ENCODE measurements around the gene SMURF1.
"Not testable (repeated sequence)": the region's sequence is repeated elsewhere in the genome, so short reads cannot be mapped to it uniquely, and the experiment has no call there.

SMURF1 gene

DNA sequence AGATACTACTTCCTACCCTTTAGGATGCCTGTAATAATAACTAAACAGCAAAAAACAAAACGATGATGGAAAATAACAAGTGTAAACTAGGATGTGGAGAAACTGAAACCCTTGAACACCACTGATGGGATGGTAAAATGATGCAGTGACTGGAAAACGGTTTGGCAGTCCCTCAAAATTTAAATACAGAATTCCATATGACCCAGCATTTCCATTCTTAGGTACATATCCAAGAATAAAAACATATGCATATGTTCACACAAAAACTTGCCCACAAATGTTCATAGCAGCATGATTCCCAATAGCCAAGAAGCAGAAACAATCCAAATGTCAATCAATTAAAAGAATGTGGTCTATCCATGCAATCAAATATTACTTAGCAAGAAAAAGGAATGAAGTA is 25.8 kb downstream of the SMURF1 start:
- no peak for DNase-seq

DNA sequence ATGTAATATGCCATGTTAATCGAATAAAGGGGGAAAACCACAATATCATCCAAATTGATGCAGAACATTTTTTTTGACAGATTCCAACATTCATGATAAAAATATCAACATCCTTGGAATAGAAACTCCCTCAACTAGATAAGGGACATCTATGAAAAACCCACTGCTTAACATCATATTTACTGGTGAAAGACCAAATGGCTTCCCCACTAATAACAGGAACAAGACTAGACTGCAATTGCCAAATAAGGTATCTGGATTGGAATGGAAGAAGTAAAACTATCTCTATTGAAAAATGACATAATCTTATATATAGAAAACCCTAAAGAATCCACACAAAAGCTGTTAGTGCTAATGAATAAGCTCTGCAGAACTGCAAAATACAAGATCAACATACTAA is 27.8 kb downstream of the SMURF1 start:
- DNase-seq: no peak

DNA sequence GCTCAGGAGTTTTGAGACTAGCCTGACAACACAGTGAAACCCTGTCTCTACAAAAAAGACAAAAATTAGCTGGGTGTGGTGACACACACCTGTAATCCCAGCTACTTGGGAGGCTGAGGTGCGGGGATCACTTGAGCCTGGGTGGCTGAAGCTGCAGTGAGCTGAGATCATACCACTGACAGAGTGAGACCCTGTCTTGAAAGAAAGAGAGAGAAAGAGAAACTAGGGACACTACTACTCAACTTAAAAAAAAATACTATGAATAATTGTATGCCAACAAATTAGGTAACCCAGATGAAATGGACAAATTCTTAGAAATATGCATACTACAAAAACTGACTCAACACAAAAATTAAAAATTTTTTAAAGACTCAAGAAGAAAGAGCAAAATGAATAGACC is 28.5 kb downstream of the SMURF1 start:
- DNase-seq: no peak

DNA sequence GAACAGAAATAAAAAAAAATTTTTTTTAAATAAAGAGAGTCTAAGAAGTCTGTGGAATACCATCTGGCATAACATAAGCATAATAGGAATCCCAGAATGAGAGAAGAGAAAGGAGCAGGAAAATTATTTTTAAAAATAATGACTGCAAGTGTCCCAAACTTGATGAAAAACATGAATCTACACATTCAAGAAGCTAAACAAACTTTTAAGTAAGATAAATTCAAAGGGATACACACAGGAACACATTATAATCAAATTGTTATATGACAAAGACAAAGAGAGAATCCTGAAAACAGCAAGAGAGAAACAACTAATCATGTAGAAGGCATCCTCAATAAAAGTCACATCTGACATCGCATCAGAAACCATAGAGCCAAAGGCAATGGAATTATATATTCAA is 30.9 kb downstream of the SMURF1 start:
- DNase-seq: no peak

DNA sequence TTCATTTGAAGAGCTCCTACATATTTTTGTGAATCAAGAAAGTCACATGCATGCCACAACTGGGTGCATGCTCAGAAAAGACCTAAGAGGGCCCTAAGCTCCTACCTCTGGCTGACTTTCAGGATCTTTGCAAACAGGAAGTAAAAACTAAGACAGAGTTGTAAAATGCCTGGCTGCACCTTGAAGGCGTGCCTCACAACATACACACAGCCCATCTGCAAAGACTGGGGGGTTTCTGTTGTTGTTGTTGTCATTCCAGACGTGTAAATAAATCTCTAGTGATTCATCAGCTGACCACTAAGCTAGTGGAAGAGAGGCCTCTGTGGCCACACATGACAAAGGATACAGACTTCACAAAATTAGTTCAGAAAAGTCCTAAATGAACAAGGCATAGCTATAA is 31.8 kb downstream of the SMURF1 start:
- no peak for DNase-seq

DNA sequence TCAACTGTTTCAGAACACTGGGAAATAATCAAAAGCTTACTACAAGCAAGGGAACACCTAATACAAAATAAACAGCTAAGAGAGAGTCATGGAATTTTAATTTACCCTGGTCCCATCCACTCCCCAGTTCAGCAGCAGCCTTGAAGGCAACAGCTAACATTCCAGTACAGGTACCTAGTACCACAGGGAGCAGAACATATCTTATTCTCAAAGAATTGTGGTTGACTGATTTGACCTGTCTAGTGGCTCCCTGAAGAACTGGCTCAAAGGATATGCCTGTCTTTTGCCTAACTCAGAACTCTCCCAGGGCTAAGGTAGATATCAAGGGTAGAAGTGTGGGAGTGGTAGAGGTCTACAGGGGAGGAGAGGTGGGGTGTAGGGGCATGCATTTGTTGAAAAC is 32.3 kb downstream of the SMURF1 start:
- no peak for DNase-seq

DNA sequence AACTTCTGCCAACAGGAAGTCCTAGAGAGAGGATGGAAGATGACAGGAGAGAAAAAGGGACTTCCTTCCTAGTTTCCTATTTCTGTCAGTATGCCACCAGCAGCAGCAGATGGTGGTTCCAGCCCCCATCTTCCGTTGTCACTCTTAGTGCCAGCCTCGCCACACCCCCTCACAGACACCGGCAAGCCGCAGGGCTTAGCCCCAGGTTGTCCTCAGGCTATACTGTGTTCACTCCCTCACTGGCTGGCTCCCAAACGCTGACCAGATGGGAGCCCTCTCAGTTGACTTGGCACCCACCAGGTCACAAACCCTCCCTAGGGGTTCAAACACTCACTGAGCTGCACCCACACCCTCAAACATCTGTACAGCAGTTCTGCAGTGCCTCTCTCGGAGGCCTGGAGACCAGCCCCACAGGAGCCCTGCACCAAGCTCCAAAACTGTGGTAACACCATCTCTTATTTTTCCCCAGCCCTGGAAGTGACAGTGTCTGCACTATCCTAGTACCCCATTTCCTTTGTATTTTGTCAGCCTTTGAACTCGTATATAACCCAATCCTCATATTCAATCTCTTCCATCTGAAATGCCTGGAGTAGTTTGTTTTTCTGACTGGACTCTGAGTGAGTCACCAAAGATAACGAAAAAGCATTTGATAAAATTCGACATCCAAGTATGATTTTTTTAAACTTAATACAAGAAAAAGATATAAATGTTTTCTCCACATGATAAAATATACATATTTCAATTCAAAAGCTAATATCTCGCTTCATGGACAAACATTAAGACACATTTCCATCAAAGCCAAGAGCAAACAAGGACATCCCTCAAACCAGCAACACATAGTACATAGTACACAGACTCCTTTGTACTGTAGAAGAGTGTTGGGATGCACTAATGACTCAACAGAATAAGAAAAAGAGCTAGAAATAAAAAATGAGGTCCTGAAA is 34.5 kb downstream of the SMURF1 start:
- DNase-seq: no peak

DNA sequence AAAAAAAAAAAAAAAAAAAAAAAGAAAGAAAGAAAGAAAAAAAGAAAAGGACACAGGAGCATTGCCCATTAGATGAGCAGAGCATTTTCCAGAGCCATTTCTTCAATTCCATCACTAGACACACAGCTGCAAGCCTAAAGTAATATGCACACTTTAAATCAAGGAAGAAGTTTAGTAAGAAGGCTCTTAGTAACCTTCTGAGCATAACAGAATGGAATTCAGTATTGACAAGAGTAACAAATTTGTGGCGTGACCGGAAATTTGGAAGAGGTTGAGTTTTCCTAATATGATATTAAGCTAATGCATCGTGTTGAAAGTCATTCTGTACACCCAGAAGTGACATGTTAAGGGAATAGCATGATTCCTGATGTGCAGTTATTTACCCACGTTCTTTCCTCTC is 35.3 kb downstream of the SMURF1 start:
- DNase-seq: no peak

DNA sequence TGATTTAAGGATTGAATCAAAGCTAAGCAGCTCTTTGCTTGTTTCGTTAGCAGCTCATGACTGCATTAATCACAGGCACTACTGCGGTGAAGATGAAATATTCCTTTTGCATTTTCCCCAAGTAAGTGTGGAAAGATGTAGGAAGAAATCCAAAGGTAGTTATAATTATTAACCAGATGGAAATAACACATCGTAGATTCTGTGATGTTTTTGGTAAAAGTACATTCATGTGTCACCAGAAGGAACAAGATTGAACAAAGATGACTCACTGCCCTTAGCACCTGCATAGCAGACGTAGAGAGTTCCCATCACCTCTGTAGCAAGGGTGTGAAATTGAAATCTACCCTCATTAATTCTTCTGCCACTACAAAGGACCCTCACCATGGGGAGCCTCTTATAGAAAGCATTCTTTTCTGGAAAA is 37.1 kb downstream of the SMURF1 start:
- no peak for DNase-seq

DNA sequence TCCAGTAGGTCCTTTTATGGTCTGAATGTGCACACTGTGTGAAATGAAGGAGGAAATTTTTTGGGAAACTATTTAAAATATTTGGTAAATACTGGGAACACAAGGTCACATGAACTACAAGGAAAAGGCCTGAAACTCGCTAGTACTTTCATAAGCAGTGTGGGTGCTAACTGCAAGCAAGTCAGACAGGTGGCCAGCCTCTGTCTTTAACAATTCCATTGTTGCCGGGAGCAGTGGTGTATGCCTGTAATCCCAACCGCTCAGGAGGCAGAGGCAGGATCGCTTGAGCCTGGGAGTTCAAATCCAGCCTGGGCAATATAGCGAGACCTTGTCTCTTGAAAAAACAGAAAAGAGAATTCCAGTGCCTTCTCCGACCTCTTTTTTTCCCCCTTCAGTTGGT is 37.5 kb downstream of the SMURF1 start:
- DNase-seq: no peak

DNA sequence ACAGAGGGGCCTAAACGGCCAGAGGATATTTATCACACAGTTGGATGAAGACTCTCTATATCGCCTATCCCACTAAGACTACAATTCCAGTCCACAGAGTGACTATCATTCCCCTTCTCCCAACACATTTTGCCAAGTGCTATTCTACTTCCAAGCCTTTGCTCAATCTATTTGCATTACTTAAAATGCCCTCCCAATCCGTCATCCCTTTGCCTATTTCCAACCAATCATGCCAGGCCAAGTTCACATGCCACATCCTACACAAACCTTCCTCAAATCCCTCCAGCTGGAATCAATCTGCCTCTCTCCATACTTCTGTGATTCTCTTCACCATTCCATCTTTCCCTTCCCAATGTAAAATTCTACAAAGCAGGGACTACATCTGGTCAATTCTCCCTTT is 38.2 kb downstream of the SMURF1 start:
- DNase-seq: no peak

DNA sequence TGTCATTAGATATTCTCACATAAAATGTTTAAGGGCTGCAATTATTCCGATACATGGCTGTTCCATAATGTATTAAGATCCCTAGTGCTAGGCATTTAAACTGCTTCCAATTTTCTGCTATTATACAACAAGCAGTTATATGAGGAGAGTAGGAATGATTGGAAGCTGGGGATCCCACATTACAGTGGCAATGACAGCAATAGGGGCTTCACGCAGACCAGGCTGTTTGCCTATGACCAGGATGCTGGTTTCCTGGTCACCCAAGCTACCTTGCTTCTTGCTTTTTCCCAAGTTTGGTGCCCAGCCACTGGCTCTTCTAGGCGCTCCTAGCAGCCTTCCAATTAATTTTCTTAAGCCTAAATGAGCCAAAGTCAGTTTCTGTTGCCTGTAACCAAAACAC is 39.3 kb downstream of the SMURF1 start:
- DNase-seq: no peak

DNA sequence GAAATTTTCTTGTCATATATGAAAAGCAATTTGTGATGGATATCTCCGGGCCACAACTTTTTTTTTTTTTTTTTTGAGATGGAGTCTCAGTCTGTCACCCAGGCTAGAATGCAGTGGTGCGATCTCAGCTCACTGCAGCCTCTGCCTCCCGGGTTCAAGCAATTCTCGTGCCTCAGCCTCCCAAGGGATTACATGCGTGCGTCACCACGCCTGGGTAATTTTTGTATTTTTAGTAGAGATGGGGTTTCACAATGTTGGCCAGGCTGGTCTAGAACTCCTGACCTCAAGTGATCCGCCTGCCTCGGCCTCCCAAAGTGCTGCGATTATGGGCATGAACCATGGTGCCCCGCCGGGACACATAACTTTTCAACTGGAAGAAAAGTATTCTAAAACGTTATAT is 40.1 kb downstream of the SMURF1 start:
- DNase-seq: not testable (repeated sequence)

DNA sequence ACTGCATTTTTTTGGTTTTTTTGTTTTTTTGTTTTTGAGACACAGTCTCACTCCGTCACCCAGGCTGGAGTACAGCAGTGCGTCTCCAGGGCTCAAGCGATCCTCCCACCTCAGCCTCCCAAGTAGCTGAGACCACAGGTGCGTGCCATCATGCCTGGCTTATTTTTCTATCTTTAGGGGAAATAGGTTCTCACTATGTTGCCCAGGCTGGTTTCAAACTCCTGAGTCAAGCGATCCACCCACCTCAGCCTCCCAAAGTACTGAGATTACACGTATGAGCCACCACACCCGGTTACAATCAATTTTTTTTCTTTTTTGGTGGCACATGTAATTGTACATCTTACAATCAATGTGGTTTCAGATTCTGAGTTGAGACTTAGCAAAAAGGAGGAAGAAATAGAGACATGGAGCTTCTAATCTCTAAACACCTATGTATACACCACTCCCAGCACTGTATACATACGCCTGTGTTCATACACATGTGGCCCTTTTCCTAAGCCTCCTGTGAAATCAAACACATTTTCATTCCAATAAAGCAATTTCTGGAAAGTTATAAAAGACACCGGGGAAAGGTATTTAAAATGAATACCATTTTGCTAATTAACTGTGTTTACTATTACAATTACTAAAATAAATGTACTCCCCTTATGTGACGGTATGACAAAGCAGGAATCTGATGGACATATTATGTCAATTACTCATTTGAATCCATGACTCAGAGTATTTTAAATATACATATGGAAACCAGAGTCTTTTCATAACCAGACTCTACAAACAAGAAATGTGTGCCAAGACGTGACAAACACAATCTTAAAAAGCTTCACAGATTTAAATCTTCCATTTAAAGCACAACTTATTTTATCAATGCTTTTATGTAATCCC is 40.9 kb downstream of the SMURF1 start:
- no peak for DNase-seq

DNA sequence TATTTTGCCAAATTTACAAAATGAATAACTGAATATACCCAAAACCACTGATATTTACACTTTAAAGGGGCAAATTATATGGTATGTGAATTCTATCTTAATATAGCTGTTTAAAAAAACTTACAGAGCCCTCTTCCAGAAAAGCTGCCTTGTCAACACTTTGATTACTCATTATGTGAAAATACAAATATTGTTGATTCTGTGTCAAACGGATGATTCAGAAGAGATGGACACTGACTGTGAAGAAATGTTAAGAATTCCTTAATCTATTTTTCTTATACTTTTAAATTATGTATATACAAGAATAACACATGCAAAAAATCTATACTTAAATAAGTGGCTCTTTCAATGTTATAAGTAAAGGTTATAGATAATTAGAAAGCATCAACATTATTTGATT is 41.5 kb downstream of the SMURF1 start:
- DNase-seq: no peak

DNA sequence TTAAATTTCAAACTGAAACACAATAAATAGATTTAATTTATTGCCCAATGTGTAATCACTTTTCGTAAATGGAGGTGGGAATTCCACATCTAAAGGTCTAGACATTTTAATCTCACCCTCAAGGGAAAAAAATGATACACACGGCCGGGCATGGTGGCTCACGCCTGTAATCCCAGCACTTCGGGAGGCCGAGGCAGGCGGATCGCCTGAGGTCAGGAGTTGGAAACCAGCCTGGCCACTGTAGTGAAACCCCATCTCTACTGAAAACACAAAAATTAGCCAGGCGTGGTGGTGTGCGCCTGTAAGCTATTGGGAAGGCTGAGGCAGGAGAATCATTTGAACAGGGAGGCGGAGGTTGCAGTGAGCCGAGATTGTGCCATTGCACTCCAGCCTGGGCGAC is 42.4 kb downstream of the SMURF1 start:
- DNase-seq: not testable (repeated sequence)

DNA sequence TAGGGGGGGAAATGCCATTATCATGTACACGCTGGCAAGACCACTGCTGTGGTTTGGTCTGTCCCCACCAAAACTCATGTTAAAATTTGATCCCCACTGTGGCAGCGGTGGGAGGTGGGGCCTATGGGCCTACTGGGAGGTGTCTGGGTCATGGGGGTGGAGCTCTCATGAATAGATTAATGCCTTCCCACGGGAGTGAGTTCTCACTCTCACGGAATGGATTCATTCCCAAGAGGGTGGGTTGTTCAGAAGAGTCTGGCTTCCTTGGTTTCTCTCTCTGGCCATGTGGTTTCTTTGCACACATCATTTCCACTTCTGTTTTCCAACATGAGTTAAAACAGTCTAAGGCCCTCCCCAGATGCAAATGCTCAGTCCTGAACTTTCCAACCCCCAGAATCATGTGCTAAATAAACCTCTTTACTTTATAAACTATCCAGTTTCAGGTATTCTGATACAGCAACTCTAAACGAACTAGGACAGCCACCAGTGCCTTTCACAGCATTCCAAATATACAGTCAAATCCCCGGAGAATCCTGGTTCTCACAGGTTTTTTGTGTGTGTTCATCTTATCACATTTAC is 44.3 kb downstream of the SMURF1 start:
- DNase-seq: no peak

DNA sequence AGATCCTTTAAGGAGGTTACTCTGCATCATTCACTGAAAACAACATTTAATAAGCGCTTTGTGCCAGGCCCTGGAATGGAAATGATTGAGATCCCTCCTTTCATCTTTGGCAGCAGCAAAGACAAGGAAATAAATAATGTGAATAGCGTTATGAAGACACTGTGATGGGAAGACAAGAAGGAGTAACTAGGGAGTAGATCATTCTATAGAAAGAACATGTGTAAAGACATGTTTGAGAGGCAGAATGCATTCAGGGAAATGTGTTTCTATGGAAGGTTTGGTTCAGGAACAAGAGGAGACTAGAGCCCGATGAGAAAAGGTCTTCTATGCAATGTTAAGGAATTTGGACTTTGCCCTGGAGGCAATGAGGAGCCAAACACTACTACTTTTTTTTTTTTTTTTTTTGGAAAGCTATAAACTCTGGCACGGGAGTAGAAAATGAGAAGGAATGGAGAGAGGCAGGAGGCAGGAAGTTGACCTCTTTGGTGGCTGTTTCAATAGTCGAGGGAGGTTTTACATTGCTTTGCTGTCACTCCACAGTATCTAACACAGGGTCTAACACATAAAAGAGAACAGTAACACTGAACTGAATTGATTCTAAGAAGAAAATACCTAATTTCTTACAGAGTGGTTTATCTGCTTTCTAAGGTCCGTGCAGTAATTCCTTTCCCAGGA is 44.9 kb downstream of the SMURF1 start:
- DNase-seq: no peak

DNA sequence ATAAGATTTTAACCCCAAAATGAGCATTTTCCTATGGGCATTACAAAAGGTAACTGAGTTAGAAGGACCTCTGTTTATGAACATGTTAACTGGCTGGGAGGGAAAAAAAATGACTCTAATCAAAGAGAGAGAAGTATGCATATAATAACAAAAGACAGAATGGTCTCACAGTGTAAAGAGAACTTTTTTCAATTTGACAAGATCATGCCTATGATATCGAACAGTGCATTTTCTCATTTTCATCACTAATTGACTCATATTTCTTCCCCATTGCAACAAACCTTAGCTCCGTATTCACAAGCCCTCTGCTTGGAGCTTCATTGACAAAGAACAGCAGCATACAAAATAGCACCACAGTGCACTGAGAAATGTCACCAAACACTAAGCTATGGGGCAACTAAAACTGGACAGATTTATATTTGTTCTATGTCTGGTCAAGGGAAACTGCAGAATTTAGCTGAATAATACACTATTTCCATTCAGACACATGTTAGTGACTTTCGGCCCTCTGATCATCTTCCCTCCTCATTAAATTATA is 45.6 kb downstream of the SMURF1 start:
- no peak for DNase-seq

DNA sequence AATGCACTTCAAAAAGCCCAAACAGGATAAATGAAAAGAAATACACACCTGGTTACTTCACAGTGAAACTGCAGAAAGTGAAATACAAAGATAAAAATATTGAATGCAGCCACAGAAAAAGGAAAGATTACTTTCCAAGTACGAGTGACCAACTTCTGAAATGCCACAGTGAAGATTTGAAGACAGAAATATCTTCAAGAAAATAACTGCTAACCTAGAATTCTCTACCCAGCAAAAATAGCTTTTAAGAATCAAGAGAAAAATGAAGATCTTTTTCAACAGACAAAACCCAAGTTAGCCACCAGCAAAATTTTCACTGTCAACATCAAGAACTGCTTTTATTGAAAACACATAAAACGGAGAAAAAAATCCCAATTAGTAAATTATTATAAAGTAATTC is 46.2 kb downstream of the SMURF1 start:
- DNase-seq: no peak

DNA sequence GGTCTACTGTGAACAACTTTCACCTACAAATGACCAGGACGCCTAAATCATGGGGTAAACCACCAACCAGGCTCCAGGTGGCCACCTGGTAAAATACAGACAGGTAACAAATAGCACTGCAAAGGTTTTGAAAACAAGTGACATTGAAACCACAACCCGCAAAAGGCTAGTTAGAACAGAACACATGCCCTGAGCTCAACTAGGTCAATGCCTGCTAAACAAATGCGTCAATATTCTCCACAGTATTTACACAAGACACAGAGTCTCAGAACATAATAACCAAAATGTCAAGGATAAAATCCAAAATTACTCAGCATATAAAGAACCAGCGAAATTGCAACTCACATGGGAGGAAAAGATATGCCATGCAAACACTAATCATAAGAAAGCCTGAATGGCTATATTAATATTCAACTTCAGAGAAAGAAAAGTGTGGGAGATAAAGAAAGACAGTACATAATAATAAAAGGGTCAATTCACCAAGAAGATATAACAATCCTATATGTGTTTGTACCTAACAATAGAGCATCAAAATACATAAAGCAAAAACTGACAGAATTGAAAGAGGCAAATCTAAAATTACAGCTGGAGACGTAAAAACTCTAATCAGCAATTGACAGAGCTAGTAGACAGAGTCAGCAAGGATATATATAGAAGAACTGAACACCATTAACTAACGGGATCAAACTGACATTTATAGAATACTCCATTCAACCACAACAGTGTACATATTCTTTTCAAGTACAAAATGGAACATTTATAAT is 47.6 kb downstream of the SMURF1 start:
- no peak for DNase-seq

DNA sequence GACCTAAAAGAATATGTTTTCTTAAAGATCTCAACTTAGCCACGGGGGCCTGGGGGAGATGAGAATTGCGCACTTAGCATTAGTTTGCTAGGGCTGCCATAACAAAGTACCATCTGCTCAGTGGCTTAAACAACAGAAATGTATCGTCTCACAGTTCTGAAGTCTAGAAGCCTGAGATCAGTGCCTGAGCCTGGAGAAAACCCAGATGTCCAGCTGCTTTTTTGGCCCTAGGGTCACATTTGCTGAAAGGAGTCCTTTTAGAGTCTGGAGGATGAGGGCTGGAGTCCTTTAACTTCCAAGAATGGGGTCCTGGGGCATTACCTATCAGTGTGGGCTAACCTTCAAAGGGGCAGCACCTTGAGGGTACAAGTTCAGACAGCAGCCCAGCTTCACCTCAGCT is 48.2 kb downstream of the SMURF1 start:
- no peak for DNase-seq

Measured in NCI-H526 (cell line).